ENCODE data around the gene CHST9. TPM values are rescaled to one million over a fixed set of nuclear protein-coding genes. Genes with fewer than 3 reads are reported as not detected.
"Not testable (repeated sequence)": the region's sequence is repeated elsewhere in the genome, so short reads cannot be mapped to it uniquely, and the experiment has no call there.

Gene CHST9
- total RNA-seq, 4 donors from 2014 or later: 0.21 to 0.98 (median 0.26) TPM

GRCh38 chr18:26978812-26979341, 206.2 kb downstream of the CHST9 start:
- Histone ChIP-seq H3K27me3 (no peaks in the 10 kb centered on the region), H3K4me1 (no peaks in the 10 kb centered on the region), H3K27ac (no peak overlapping the region), H3K9me3 (no peaks in the 10 kb centered on the region), H3K4me3 (no peak overlapping the region), H3K36me3 (no peaks in the 10 kb centered on the region)
- 73 to 80% methylated on average over 4 of the region's 4 CpGs for WGBS, 2 donors
- no peak for DNase-seq (ENCODE audit: low spot score in 2 of 2)
- no peak for TF ChIP-seq CTCF (IDR thresholded peaks at IDR 0.05)
- TF ChIP-seq EP300 (IDR thresholded peaks at IDR 0.05): no peak
- no peak for TF ChIP-seq POLR2A (IDR thresholded peaks at IDR 0.05)

DNA sequence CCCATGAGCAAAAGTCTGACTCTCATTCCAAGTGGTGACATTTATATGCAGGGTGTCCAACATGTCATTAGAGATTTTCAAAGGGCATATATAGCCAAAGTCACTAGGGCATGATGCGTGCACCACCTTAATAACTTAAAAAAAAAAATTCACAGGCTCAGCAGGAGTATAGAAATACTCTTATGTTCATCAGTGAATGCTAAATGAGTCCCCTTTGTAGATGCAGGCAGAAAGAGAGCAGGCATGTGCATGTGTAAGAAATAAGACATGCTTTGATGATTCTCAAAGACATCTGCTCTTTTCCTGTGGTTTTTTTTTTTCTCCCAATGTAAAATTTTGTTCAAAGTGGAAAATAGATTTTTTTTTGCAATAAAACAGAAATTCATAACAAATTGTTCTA, 207.3 kb downstream of the CHST9 start:
- no peaks in the 10 kb centered on the region for H3K9me3 ChIP-seq
- no peaks in the 10 kb centered on the region for H3K27me3 ChIP-seq
- no peak overlapping the region for H3K27ac ChIP-seq
- no peaks in the 10 kb centered on the region for H3K36me3 ChIP-seq
- WGBS, 2 donors: 84 to 89% methylated on average over 1 of the region's 1 CpG
- TF ChIP-seq POLR2A (IDR thresholded peaks at IDR 0.05): no peak
- no peak for TF ChIP-seq EP300 (IDR thresholded peaks at IDR 0.05)
- no peak for TF ChIP-seq CTCF (IDR thresholded peaks at IDR 0.05)
- no peaks in the 10 kb centered on the region for H3K4me1 ChIP-seq
- no peak for DNase-seq (ENCODE audit: low spot score in 2 of 2)
- no peak overlapping the region for H3K4me3 ChIP-seq

DNA sequence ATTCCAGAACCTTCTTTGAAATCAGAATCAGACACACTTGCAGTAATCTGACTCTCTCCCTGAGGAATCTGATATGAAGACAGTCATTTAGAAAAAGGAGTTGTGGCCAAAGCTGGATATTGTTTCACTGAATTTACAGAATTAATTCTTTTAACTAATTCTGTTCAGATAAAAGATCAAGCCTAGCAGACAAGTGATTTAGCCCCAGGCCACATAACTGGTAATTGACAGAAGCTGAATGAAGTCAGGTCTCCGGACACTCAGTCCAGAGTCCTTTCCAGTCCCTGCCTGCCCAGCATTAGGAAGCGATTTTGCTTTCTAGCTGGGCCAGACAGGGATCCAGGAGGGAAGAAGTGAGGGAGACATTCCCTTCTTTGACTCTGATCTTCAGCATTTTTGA, 208.9 kb downstream of the CHST9 start:
- Histone ChIP-seq H3K27ac (no peak overlapping the region), H3K36me3 (no peaks in the 10 kb centered on the region), H3K4me3 (no peak overlapping the region), H3K9me3 (no peaks in the 10 kb centered on the region), H3K4me1 (no peaks in the 10 kb centered on the region), H3K27me3 (no peaks in the 10 kb centered on the region)
- 79 to 83% methylated on average over 2 of the region's 2 CpGs for WGBS, 2 donors
- TF ChIP-seq CTCF (IDR thresholded peaks at IDR 0.05): no peak
- DNase-seq (ENCODE audit: low spot score in 2 of 2): no peak

- H3K4me1 ChIP-seq; H3K27me3 ChIP-seq; H3K36me3 ChIP-seq; H3K9me3 ChIP-seq; H3K27ac ChIP-seq; DNase-seq (ENCODE audit: low spot score in 2 of 2); H3K4me3 ChIP-seq: not testable (repeated sequence)
- WGBS, 2 donors: 92 to 93% methylated on average over 15 of the region's 15 CpGs
These were observed 212.6 kb downstream of the CHST9 start for GRCh38 chr18:26972549-26972948.

- Histone ChIP-seq H3K4me1 (no peaks in the 10 kb centered on the region), H3K27me3 (no peaks in the 10 kb centered on the region), H3K27ac (no peak overlapping the region), H3K36me3 (no peaks in the 10 kb centered on the region), H3K4me3 (no peak overlapping the region), H3K9me3 (no peaks in the 10 kb centered on the region)
- TF ChIP-seq CTCF (IDR thresholded peaks at IDR 0.05): no peak
- no peak for TF ChIP-seq POLR2A (IDR thresholded peaks at IDR 0.05)
- TF ChIP-seq EP300 (IDR thresholded peaks at IDR 0.05): no peak
- no peak for DNase-seq (ENCODE audit: low spot score in 2 of 2)
- WGBS, 2 donors: 87 to 89% methylated on average over 8 of the region's 8 CpGs
These were observed 213.7 kb downstream of the CHST9 start for GRCh38 chr18:26971409-26971808.

GRCh38 chr18:26970637-26971036, 214.5 kb downstream of the CHST9 start:
- TF ChIP-seq EP300 (IDR thresholded peaks at IDR 0.05) (no peak), POLR2A (IDR thresholded peaks at IDR 0.05) (no peak), CTCF (IDR thresholded peaks at IDR 0.05) (no peak)
- H3K4me1 ChIP-seq: no peaks in the 10 kb centered on the region
- no peaks in the 10 kb centered on the region for H3K9me3 ChIP-seq
- H3K4me3 ChIP-seq: no peak overlapping the region
- no peaks in the 10 kb centered on the region for H3K27me3 ChIP-seq
- no peak overlapping the region for H3K27ac ChIP-seq
- no peak for DNase-seq (ENCODE audit: low spot score in 2 of 2)
- WGBS, 2 donors: 78 to 89% methylated on average over 4 of the region's 4 CpGs
- H3K36me3 ChIP-seq: no peaks in the 10 kb centered on the region
